Stomach smooth muscle (tissue), 2 donors: ENCODE results near the gene RPS6KA1.
"Not testable (repeated sequence)": the region's sequence is repeated elsewhere in the genome, so short reads cannot be mapped to it uniquely, and the experiment has no call there.

Source experiments
- H3K27ac ChIP-seq: one replicate; pipeline ENCODE4 v1.7.0; 2013; ENCODE audit warnings: mild to moderate bottlenecking, low read length, inconsistent platforms
- H3K27me3 ChIP-seq, 2 donors: one replicate each; pipeline ENCODE4 v1.7.0; 2013; ENCODE audit warnings: low read length in 2 of 2; ENCODE audit not compliant: insufficient read depth in 2 of 2, control insufficient read depth in 1 of 2
- H3K36me3 ChIP-seq, 2 donors: one replicate each; pipeline ENCODE4 v1.7.0; 2013; ENCODE audit warnings: low read length in 2 of 2; ENCODE audit not compliant: control insufficient read depth in 2 of 2, insufficient read depth in 2 of 2
- H3K4me1 ChIP-seq: one replicate; pipeline ENCODE4 v1.7.0; 2013; ENCODE audit warnings: low read length; ENCODE audit not compliant: control insufficient read depth, insufficient read depth
- H3K4me3 ChIP-seq, 2 donors: one replicate each; pipeline ENCODE4 v1.7.0; 2013; ENCODE audit warnings: low read length in 2 of 2
- H3K9ac ChIP-seq, 2 donors: one replicate each; pipeline ENCODE4 v1.7.0; 2013; ENCODE audit warnings: low read length in 2 of 2, mild to moderate bottlenecking in 1 of 2
- H3K9me3 ChIP-seq, 2 donors: one replicate each; pipeline ENCODE4 v1.7.0; 2013; ENCODE audit warnings: low read length in 2 of 2; ENCODE audit not compliant: control insufficient read depth in 2 of 2
- donor health status: healthy.
- donor health status: Pancreatic carcinoma.

The RPS6KA1 gene

GRCh38 chr1:26529655-26530409, at the start of gene RPS6KA1:
RPS6KA1 (plus strand) TSS chr1:26529761; CDS start chr1:26529921, 160 bp downstream.
- no peak within 1 kb of the TSS for H3K27ac ChIP-seq
- H3K36me3 ChIP-seq, result no peaks in the 10 kb centered on the region
- H3K4me1 ChIP-seq, result peaks cover 10% of the 10 kb centered on the region
- no peaks in the 10 kb centered on the region for H3K9me3 ChIP-seq
- peak within 1 kb of the TSS; percentile 37 to 55 for H3K9ac ChIP-seq
- peak within 1 kb of the TSS; percentile 72 to 73 for H3K4me3 ChIP-seq
- H3K27me3 ChIP-seq, result peaks cover 7 to 8% of the 10 kb centered on the region in 2 donors

- H3K4me3 ChIP-seq, result no peak overlapping the region
- H3K27ac ChIP-seq, result no peak overlapping the region
- H3K36me3 ChIP-seq, result peaks cover 0 to 3% of the 10 kb centered on the region in 2 donors
- H3K4me1 ChIP-seq, result no peaks in the 10 kb centered on the region
- no peaks in the 10 kb centered on the region for H3K27me3 ChIP-seq
- no peak overlapping the region for H3K9ac ChIP-seq
- no peaks in the 10 kb centered on the region for H3K9me3 ChIP-seq
These were observed 46.6 kb upstream of the RPS6KA1 start for GRCh38 chr1:26482921-26483320.

DNA sequence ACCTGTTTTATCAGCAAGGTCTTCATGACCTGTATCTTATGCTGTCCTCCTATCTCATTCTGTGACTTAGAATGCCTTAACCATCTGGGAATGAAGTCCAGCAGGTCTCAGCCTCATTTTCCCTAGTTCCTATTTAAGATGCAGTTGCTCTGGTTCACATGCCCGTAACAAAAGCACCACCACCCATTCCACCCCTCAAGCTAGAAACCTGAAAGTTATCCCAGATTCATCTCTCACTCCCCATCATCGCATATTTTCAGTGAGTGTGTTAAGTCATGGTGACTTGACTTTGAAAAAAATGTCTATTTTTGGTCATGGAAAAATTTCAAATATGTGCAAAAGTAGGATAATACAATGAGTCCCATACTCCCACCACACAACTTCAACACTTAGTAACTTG, 45.6 kb upstream of the RPS6KA1 start:
- Histone ChIP-seq H3K9ac (no peak overlapping the region), H3K9me3 (no peaks in the 10 kb centered on the region), H3K36me3 (peaks cover 0 to 3% of the 10 kb centered on the region in 2 donors), H3K4me3 (no peak overlapping the region), H3K27me3 (no peaks in the 10 kb centered on the region), H3K27ac (no peak overlapping the region), H3K4me1 (no peaks in the 10 kb centered on the region)

DNA sequence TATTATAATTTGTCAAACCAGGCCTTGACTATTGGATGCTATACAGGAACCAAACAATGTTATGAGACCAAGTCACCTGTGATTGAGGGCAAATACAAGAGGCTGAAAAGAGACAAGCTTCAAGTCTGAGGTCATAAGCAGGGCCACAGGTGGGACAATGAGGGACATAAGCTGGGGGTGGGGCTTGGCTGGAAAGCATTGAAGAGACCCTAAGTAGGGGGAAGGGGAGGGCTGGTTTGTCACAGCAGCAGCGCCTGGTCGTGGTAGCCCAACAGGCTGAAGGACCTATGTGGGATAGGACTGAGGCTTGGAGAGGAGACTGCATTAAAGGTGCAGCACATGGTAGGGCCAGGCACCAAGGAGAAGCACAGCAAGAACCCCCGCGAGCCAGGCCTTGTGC, 39.4 kb upstream of the RPS6KA1 start:
- Histone ChIP-seq H3K9ac (no peak overlapping the region), H3K27ac (no peak overlapping the region), H3K4me1 (no peaks in the 10 kb centered on the region), H3K9me3 (no peaks in the 10 kb centered on the region), H3K4me3 (no peak overlapping the region), H3K27me3 (no peaks in the 10 kb centered on the region), H3K36me3 (no peaks in the 10 kb centered on the region)

DNA sequence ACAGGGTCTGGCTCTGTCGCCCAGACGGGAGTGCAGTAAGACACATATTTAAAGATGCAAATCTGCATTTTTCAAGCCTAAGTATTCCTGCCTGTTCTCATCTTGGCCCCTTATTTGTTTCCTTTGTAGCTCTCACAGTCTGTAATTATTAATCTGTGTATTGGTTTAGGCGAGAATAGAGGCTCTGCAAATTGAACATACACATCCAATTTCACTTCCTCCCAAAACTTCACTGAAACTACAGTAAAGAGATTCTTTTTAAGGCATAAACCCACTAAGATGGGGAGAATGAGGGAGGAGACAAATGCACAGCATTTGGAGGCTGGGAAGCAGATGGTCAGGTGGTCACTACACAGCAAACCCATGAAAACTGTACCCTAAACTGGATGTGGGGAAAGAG, 36.3 kb upstream of the RPS6KA1 start:
- no peak overlapping the region for H3K9ac ChIP-seq
- no peak overlapping the region for H3K4me3 ChIP-seq
- H3K27me3 ChIP-seq, result no peaks in the 10 kb centered on the region
- no peaks in the 10 kb centered on the region for H3K9me3 ChIP-seq
- no peaks in the 10 kb centered on the region for H3K4me1 ChIP-seq
- no peak overlapping the region for H3K27ac ChIP-seq
- no peaks in the 10 kb centered on the region for H3K36me3 ChIP-seq

DNA sequence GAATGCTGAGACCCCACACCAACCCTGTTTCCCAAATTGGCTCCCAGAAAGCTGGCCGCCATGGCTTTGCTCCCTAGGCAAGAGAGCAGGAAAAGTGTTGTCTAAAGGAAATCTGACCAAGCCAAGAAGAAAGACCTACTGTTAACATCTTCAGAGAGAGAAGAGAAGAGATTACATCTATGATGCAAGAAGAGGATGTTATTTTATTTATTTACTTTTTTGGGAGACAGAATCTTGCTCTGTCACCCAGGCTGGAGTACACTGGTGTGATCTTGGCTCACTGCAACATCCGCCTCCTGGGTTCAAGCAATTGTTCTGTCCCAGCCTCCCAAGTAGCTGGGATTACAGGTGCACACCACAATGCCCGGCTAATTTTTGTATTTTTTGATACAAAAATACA, 35.6 kb upstream of the RPS6KA1 start:
- Histone ChIP-seq H3K27me3 (no peaks in the 10 kb centered on the region), H3K27ac (no peak overlapping the region), H3K9ac (no peak overlapping the region), H3K9me3 (no peaks in the 10 kb centered on the region), H3K4me3 (no peak overlapping the region), H3K36me3 (no peaks in the 10 kb centered on the region), H3K4me1 (no peaks in the 10 kb centered on the region)

- no peak overlapping the region for H3K9ac ChIP-seq
- peaks cover 14% of the 10 kb centered on the region for H3K4me1 ChIP-seq
- no peak overlapping the region for H3K27ac ChIP-seq
- no peaks in the 10 kb centered on the region for H3K9me3 ChIP-seq
- no peaks in the 10 kb centered on the region for H3K27me3 ChIP-seq
- H3K4me3 ChIP-seq, result no peak overlapping the region
- H3K36me3 ChIP-seq, result no peaks in the 10 kb centered on the region
These were observed 32.7 kb upstream of the RPS6KA1 start for GRCh38 chr1:26496861-26497260.

- no peak overlapping the region for H3K4me3 ChIP-seq
- H3K36me3 ChIP-seq, result no peaks in the 10 kb centered on the region
- H3K27me3 ChIP-seq, result no peaks in the 10 kb centered on the region
- H3K9ac ChIP-seq, result no peak overlapping the region
- no peak overlapping the region for H3K27ac ChIP-seq
- peaks cover 14% of the 10 kb centered on the region for H3K4me1 ChIP-seq
- H3K9me3 ChIP-seq, result no peaks in the 10 kb centered on the region
These were observed 30.7 kb upstream of the RPS6KA1 start for GRCh38 chr1:26498894-26499293.

DNA sequence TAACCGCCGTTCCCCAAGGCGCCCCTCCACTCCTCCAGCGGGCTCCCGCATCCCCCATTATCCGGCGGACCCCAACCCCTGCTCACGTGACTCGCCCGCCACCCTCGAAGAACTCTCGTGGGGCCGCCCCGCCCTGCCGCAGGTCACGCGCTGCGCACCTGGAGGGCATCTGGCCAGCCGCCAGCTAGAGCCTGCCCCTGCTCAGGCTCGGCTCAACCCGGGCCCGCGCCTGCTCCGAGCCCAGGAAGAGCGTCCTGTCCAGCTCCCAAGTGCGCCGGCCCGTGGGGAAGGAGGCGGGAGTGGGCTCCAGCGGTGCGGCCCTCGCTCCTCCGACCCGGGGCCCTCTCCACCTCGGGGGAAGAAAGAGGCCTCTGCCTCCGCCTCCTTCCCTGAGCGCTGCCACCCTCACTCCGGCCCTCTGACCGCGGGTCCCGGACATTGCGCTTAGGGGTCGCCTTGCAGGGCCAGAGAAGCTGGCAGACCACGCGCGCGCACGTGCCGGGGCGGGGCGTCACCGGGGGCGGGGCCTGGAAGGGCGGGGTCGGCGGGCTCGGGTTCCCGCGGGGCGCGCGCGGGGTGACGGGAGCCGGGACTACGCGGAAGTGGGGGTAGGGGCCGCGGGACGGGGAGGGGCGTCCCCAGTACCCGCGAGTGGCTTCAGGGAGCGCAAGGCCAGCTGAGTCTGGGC, 28.9 kb upstream of the RPS6KA1 start:
- Histone ChIP-seq H3K27ac (peak overlapping the region; percentile 55), H3K9ac (peak overlapping the region; percentile 75 to 82), H3K9me3 (no peaks in the 10 kb centered on the region), H3K4me1 (peaks cover 14% of the 10 kb centered on the region), H3K27me3 (no peaks in the 10 kb centered on the region), H3K36me3 (no peaks in the 10 kb centered on the region), H3K4me3 (peak overlapping the region; percentile 79 to 80)

GRCh38 chr1:26510711-26511110, 18.9 kb upstream of the RPS6KA1 start:
- not testable (repeated sequence) for H3K4me3 ChIP-seq, H3K9me3 ChIP-seq, H3K4me1 ChIP-seq, H3K27ac ChIP-seq, H3K36me3 ChIP-seq, H3K27me3 ChIP-seq, H3K9ac ChIP-seq

DNA sequence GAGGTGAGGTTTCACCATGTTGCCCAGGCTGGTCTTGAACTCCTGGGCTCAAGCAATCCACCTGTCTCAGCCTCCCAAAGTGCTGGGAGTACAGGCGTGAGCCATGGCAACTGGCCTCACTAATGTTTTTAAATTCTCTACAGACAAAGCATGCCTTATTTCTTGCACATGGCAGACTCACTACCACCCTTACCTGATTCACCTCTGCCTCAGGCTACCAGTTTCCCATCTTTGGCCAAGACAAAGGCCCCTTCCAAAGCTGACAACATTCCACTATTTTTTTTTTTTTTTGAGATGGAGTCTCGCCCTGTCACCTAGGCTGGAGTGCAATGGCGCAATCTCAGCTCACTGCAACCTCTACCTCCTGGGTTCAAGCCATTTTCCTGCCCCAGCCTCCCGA, 13.7 kb upstream of the RPS6KA1 start:
- H3K9ac ChIP-seq, H3K4me1 ChIP-seq, H3K27me3 ChIP-seq, H3K36me3 ChIP-seq, H3K27ac ChIP-seq, H3K9me3 ChIP-seq, H3K4me3 ChIP-seq: not testable (repeated sequence)
